Stimulated activated CD4-positive, alpha-beta T cell treated with anti-CD3 and anti-CD28 coated beads, Interleukin-1b, Interleukin-23, amount 100 ng/mL, for 1 hour (primary cell): ENCODE measurements around the gene ZP2.
"Not testable (repeated sequence)": the region's sequence is repeated elsewhere in the genome, so short reads cannot be mapped to it uniquely, and the experiment has no call there.

Source experiments
- DNase-seq, 2 donors: peaks; one replicate each; pipeline ENCODE4 v3.0.0-alpha.2; 2020; ENCODE audit warnings: low read depth in 2 of 2

Gene ZP2

DNA sequence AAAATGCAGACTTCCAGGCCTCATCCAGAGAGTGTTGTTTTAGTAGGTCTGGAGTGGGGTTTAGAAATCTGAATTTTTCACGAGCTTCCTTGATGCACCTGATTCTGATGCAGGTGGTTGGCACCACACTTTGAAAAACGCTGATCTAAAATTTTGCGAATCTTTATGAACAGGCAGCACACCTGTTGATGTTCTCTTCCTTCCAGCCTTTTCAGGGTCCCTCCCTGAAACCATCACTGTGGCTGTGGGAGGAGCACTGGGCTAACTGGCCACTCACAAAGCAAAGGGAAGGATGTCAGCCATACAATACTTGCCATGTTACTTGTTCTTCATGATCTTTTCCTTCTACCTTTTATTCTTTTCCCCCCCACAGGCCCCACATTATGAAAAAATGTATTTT, 38.7 kb downstream of the ZP2 start:
- no peak for DNase-seq

DNA sequence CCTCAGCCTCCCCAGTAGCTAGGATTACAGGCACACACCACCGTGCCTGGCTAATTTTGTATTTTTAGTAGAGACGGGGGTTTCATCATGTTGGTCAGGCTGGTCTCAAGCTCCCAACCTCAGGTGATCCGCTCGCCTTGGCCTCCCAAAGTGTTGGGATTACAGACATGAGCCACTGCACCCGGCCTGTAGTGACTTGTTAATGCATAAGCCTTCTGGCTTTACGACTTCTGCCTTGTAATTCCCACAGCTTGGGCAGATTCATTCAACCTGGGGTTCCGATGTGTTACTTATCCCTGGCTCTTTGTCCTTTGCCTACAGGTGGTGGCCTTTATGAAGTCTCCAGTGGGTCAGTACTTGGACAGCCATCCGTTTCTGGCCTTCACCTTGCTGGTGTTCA, 41.3 kb downstream of the ZP2 start:
- DNase-seq: not testable (repeated sequence)

DNA sequence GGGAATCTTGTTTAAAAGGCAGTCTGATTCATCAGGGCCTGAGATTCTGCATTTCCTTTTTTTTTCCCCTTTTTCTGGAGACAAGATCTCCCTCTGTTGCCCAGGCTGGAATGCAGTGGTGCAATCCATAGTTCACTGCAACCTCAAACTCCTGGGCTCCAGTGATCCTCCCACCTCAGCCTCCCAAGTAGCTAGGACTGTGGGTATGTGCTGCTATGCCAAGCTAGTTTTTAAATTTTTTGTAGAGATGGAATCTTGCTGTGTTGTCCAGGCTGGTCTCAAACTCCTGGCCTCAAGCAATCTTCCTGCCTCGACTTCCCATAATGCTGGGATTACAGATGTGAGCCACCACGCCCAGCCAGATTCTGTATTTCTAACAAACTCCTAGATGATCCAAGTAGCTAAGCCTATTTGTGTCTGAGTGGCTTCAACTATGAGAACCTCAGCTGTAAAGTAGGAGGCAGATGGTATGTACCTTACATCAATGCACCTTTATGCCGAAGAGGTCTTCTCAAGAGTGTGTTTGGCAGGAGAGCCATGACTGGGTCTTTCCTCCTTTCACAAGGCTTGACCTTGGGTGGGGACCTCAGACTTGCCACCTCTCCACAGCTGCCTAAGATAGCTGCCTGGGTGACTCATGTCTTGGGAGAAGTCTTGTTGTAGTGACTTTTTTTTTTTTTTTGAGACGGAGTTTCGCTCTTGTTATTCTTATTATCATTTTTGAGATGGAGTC, 42.0 kb downstream of the ZP2 start:
- DNase-seq: no peak

DNA sequence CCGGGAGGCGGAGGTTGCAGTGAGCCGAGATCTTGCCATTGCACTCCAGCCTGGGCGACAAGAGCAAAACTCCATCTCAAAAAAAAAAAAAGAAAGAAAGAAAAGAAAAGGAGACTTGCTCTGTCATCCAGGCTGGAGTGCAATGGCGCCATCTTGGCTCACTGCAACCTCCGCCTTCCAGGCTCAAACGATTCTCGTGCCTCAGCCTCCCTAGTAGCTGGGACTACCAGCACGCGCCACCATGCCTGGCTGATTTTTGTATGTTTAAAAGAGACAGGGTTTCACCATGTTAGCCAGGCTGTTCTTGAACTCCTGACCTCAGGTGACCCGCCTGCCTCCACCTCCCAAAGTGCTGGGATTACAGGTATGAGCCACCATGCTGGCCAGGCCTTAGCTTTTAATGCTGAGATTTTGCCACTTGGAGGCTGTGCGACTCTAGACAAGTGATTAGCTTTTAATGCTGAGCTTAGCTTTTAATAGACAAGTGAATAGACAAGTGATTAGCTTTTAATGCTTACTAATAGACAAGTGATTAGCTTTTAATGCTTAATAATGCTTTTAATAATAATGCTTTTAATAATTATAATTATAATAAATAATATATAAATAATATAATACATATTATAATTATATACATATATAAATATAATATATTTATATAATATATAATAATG, 43.3 kb downstream of the ZP2 start:
- no peak for DNase-seq

DNA sequence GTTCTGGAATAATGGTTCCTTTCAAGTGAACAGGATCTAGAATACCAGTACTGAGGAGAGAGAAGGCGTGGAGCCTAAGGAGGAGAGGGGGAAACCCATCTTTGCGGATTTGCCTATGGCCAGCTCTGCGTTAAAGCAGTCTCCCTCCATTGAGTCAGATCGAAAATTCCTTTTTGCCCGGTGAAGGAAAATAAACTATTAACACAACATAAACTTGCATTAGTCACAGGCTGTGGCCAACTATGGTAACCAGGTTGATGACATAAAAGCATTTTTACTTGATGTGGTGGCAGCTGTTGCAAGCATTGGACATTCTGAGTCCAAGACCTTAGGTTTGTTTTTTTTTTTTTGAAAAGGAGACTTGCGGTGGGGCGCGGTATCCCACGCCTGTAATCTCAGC, 44.0 kb downstream of the ZP2 start:
- DNase-seq: no peak

DNA sequence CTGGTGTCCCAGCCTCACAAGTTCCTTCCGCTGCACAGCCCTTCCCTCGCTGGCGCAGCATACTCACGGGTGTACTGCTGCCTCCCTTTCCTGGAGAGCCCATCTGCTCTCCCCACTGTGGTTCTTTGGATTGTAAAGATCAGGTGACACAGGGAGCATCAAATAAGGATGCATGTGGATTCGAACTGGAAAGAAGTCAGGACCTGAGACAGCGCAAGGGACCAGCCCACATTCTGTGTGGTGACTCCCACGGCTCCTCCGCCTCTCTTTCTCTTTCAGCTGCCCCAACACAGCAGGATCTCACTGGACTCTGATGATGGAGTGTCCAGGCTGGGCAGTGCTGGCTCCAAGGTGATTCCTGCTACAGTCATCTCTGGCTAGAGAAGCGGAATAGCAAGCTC, 44.8 kb downstream of the ZP2 start:
- DNase-seq: no peak

DNA sequence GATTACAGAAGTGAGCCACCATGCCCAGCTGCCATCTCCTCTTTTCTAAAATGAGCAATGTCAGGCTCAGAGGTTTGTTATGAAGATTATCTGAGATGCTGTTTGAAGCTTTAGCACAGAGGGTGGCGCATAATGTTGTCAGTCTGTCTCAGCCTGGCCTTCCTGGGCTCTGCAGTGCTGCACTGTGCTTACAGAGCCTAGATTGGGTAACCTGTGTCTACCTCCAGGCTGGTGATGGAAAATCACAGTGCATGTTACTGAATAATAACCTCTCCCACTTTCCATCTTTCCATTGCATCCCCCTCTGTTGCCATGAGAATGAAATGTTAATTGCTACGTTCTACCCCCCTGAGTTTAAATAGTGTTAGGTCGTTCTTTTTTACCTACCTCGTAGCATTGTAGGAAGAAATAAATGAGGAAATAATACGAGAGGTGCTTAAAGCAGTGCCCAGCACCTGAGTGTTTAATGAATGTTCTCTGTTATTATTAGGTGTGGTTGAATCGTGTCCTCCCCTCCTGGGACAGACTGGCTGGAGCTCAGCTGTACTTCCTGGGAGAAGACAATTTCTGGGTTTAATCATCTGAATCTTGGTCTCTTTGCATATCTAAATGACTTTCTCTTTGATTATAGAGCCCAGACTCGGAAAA, 46.7 kb downstream of the ZP2 start:
- DNase-seq: no peak

DNA sequence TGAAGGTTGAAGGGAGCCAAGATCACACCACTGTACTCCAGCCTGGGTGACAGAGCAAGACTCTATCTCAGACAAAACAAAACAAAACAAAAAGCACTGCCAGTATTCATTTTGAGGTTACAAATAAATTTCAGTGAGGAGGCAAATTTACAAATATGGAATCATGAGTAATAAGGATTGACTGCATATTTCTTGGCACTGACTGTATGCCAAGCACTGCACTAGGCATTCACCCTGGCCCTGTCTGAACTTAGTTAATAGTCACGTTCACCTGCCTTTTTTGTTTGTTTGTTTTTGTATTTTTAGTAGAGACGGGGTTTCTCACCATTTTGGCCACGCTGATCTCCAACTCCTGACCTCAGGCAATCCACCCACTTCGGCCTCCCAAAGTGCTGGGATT, 47.8 kb downstream of the ZP2 start:
- DNase-seq: no peak

DNA sequence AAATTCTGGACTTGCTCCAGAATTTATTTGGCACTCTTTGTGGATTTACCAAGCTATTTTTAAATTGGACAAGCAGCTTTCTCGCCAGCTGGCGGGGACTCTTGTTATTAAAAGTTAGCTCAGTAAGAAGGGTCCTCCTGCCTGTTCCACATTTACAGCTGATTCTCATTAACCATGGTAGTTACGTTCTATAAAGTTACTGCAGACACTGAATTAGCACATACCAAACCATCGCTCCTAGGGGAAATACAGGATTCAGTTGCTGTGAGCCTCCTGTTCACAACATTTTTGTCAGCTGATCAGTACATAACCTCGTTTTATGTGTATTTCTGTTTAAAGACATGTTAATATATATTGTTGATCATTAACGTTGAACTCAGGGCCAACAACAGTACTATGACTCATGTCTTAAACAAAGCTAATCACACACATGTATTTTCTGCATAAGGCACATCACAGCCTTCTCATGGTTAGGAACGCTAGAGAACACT, 48.7 kb downstream of the ZP2 start:
- no peak for DNase-seq

DNA sequence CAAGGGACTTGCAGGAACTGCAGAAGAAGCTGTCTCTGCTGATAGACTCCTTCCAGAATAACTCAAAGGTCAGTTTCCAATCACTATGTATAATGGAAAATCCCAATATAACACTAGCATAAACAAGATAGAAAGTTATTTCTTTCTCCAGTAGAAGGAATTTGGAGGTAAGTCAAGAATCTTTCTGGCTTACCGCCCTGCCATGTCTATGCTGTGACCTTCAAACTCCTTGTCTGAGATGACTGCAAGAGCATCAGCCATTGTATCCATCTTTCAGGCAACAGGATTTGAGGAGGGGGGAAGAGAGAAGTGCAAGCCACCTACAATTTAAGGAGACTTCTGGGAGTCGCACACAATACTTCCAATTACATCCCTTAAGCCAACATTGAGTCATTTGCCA, 50.2 kb downstream of the ZP2 start:
- DNase-seq: no peak

DNA sequence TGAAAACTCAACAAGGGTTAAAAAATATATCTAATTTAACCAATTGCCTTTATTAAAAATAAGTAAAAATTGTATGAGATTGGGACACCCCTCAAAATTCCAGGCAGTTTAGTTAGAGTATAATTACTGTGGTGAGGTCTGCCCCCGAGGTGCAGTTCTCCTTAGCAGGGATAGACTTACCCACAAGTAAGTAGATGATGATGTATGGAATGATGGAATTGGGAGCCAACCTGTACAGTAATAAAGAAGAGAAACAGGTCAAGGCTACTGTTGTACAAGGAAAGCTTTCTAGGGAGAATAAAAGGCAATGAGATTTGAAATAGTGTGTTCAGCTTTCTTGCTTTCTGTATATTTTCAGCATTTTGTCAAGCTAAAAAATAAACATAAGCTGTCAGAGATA, 51.1 kb downstream of the ZP2 start:
- DNase-seq: no peak

DNA sequence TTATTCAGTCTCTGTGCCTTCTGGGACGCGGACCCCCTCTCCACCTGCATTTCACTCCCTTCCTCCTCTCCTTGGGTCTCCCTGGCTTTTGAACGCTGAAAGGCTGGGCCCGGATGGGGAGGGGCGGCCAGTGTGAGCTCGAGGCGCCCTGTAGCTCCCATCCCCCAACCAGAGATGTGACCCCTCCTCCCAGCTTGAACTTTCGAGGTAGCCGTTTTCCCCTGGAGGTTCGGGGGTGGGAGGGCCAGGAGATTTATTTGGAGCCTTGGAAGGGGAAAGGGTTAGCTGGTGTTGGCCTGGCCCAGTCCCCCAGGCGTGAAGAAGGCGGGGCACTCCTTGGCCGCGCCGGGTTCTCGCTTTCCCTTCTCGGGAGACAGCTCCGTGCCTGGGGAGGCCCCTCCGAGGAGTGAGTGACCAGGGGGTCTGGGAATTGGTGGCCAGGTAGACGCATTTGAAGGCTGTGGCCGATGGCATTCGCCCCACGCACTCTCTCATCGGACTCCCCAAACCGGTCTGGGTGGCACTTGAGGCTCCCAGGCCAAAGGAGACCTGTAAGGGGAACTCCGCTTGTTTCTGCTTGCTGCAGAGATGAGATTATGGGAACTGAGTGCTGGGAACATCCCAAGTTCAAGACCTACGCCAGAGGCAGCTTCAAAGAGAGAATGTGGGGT, 52.0 kb downstream of the ZP2 start:
- no peak for DNase-seq

DNA sequence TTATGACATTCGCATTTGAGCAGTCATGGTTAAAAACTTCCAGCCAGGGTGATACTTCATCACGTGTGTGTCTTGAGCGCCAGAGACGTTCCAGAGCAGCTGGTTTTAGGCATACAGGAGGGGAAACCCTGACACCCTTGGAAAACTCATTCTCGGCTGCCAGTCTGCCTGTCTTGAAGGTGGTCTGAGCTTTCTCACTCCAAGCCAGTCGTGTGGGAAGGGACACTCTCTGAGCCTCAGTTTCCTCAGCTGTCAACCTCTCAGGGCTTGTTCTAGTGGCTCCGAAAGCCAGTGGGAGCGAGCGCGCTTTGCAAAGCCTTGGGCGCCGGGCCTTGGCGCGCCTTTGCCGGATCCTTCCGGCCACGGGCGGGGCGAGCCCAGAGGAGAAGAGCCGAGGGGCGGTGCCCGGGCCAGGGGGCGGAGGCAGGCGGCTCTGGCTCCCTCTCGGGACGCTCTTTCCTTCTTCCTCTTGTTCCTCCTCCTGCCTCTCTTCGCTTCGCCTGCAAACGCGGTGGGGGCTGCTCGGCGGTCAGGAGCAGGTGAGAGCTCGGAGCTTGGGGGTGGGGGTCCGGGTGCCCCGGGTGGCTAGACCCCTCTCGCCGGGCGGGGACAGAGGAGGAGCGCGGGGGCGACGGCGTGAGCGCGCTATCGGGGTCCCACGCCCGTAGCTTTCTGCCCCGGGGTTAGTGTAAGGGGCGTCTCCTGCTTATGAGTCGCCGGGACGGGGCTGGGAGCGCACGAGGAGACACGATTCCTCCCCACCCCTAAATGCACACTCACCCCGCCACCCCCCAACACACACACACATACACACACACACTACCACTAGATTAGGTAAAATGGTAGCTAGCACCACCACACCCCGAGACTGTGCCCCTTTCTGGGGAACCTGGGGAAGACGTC, 52.9 kb downstream of the ZP2 start, which contains the start of gene LDAF1:
LDAF1 (plus strand) TSS at position 467 of the 903 bp plus-strand sequence. CDS start 2,509 bp downstream, outside the sequence.
- peak; percentile 30 to 67 for DNase-seq

DNA sequence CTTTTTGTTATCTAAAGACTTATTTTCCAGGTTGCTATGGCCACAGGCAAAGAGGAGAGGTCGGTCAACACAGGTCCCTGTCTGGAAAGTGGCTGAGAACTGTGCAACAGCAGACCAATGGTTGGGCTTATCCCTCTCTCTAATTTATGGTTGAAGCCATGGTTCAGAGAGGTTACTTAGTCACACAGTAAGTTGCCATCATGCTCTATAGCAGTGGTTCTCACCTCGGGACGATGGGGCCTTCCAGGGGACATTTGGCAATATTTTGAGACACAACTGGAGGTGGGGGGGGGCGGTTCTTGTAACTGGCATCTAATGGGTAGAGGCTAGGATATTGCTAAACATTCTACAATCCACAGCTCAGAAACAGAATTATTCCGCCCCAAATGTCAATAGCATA, 53.7 kb downstream of the ZP2 start:
- DNase-seq: no peak

DNA sequence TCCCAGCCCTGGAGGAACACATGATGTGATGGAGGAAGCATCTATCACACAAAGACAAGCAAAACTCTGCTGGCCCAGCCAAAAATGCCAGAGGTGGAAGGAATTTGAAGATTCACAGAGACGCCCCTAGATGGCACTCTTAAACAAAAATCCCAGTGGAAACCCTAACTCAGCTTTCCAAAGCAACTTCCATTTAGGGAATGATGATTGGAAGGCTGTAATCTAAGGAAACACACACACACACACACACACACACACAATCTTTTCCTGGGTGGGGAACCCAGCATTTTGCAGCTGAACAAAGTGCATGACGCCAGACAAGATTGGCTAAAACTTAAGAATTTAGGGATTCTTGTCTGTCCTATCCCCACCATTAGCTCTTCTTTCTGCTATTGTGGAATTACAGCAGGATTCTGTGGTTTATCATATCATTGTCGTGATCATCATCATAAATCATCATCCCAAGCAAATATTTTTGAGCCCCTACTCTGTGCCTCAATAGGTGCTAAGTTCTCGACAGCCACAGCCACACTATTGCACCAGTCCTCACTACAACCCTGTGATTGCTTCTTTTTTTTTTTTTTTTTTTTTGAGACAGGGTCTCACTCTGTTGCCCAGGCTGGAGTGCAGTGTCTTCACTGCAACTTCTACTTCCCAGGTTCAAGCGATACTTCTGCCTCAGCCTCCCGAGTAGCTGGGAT, 54.5 kb downstream of the ZP2 start:
- DNase-seq: no peak

DNA sequence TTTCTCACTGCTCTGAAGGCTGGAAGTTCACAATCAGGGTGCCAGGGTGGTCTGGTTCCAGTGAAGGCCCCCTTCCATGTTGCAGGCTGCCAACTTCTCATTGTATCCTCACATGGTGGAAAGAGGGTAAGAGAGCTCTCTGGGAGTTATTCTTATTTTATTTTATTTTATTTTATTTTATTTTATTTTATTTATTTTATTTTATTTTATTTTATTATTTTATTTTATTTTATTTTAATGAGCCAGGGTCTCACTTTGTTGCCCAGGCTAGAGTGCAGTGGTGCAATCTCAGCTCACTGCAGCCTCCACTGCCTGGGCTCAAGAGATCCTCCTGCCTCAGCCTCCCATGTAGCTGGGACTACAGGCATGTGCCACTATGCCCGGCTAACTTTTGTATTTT, 55.4 kb downstream of the ZP2 start:
- DNase-seq: not testable (repeated sequence)

DNA sequence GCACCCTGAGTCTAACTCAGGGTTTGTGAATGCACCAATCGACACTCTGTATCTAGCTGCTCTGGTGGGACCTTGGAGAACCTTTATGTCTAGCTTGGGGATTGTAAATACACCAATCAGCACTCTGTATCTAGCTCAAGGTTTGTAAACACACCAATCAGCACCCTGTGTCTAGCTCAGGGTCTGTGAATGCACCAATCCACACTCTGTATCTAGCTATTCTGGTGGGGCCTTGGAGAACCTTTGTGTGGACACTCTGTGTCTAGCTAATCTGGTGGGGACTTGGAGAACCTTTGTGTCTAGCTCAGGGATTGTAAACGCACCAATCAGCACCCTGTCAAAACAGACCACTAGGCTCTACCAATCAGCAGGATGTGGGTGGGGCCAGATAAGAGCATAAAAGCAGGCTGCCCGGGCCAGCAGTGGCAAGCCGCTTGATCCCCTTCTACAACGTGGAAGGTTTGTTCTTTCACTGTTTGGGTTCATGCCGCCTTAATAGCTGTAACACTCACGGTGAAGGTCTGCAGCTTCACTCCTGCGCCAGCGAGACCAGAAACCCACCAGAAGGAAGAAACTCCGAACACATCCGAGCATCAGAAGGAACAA, 58.1 kb downstream of the ZP2 start:
- DNase-seq: not testable (repeated sequence)

DNA sequence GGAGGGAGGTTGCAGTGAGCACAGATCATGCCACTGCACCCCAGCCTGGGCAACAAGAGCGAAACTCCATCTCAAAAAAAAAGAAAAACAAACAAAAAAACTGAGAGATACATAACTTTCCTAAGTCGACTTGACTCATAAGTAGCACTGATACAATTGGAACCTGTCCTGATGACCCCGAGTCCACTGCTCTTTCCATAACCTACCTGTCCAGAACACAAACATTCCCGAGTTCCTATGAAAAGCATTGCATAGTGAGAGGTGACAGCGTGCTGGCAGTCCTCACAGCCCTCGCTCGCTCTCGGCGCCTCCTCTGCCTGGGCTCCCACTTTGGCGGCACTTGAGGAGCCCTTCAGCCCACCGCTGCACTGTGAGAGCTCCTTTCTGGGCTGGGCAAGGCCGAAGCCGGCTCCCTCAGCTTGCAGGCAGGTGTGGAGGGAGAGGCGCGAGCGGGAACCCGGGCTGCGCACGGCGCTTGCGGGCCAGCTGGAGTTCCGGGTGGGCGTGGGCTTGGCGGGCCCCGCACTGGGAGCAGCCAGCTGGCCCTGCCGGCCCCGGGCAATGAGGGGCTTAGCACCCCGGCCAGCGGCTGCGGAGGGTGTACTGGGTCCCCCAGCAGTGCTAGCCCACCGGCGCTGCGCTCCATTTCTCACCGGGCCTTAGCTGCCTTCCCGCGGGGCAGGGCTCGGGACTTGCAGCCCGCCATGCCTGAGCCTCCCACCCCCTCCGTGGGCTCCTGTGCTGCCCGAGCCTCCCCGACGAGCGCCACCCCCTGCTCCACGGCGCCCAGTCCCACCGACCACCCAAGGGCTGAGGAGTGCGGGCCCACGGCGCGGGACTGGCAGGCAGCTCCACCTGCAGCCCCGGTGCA, 59.0 kb downstream of the ZP2 start:
- DNase-seq: not testable (repeated sequence)

DNA sequence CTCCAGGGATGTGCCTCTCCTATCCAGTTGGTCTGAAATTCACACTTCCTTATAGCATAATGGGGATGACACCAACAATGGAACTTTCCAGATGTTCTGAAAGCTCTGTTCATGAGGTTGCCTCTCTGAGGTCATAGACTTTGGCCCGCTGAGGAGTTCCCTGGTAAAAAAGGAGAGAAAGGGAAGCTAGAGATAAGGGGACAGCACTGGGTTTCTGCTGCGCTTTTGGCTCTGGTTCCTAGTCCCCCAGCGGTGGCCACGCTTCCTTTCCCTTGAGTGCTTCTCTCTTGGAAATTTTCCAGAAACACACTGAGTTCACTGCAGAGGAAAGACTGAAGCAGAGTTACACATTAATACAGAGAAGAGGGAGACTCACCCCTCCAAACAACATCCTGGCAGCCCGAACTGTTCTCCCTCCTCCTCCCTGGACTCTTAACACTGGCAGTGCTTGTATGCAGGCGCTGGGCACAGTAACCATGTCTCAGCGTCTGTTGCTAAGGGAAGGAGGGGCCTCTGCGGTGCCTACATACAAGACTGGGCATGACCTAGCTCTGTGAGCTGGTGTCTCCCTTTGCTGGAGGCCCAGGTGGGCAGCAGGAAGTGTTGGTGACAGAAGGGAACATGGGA, 60.9 kb downstream of the ZP2 start, which contains the start of gene DNAH3:
DNAH3 (minus strand) TSS at position 472 of the 627 bp plus-strand sequence. CDS start 527 bp downstream, outside the sequence.
- no peak for DNase-seq
